SKM-1 treated with dmso at 0.1 percent for 144 hours (cell line): Measurements from ENCODE around the gene PPP4C.

Experiments used
- DNase-seq: peaks from one replicate; lab custom pipeline; 2025; ENCODE audit not compliant: unreplicated experiment; lab: John Stamatoyannopoulos, UW

PPP4C gene

DNA sequence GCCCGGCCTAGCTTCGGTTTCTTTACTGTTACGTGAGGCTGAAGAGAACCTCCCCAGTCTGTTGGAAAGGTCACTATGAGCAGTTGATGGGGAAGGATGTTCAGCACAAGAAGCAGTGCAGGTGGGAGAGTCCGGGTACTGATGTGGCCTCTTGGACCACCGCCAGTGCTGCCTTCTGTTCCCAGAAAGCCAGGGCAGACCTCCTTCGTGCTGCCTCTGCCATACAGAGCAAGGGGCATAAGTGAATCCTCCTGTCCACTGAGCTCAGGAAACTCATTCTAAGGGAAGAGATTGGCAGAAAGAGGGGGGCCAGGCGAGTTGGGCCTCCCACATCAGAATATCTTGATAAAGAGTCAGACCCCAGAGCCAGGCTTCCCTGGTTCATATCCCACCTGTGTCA is 3.7 kb downstream of the PPP4C start:
- DNase-seq = no peak

DNA sequence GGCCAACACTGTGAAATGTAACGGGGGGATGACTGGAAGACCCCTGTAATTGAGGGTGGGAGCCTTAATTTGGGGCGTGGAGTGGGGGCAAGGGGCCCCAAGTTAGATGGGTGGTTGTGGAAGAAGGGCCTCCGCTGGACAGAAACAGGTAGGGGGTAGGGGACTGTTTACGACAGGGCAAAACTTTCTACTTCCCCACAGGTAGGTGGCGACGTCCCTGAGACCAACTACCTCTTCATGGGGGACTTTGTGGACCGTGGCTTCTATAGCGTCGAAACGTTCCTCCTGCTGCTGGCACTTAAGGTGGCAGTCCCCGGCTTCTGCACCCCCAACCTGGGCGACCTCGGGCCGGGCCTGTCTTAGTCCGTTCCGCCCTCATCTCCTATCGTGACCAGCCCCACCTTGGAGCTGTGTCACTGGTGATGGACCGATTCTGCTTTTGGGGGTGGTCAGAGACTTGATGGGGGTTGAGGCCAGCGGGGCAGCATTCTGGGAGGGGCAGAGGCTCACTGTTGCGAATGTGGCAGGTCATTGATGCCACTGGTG is 6.8 kb downstream of the PPP4C start:
- no peak for DNase-seq

DNA sequence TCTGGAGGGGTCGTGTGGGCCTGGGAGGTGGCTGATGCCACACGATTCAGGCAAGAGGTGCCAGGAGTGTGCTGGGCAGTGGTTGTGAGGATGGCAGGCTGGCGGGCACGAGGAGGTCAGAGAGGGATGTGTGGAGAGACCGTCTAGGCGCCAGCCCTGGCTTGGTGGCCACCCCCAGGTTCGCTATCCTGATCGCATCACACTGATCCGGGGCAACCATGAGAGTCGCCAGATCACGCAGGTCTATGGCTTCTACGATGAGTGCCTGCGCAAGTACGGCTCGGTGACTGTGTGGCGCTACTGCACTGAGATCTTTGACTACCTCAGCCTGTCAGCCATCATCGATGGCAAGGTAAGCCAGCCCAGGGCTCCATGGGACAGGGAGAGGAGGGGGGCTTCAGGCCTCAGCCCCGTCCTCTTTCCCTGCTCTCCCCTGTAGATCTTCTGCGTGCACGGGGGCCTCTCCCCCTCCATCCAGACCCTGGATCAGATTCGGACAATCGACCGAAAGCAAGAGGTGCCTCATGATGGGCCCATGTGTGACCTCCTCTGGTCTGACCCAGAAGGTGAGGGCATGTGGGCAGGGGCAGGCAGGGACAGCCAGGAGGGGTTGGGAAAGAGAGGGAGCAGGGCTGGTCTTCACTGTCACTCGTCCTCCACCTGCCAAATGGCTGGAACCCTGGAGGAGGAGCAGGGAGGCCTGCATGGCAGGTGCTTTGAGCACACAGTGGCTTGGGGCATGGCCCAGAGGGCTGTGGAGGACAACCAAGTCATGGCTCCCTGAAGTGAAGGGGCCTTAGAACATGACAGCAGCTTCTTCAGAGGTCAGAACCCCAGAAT is 7.6 kb downstream of the PPP4C start:
- no peak for DNase-seq

DNA sequence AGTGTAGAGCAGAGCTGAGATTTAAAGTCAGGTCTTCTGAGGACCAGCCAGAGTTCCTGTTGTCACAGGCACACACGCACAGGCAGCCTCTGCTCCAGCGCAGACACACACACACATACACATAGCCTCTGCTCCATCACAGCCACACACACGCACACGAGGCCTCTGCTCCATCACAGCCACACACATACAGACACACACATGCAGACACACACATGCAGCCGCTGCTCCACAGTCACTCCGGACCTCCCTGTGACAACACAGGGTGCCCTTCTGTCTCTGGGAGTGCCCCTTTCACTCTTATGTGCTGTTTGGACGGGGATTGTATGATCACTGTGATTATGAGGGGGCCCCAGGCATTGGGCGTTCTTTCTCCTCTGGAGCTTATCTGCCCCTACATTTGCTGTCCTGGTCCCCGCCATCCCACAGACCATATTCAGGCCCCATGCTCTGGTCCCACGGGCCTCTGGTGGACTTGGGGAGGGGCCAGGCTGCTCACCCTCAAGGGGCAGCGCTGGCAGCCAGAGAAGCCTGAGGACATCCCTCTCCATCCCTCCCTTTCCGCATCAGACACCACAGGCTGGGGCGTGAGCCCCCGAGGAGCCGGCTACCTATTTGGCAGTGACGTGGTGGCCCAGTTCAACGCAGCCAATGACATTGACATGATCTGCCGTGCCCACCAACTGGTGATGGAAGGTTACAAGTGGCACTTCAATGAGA is 8.5 kb downstream of the PPP4C start:
- no peak for DNase-seq

DNA sequence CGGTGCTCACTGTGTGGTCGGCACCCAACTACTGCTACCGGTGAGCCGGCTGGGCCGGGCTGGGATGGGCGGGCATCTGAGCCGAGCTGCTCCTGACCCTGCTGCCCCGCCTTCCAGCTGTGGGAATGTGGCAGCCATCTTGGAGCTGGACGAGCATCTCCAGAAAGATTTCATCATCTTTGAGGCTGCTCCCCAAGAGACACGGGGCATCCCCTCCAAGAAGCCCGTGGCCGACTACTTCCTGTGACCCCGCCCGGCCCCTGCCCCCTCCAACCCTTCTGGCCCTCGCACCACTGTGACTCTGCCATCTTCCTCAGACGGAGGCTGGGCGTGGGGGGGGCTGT is 9.0 kb downstream of the PPP4C start:
- no peak for DNase-seq

DNA sequence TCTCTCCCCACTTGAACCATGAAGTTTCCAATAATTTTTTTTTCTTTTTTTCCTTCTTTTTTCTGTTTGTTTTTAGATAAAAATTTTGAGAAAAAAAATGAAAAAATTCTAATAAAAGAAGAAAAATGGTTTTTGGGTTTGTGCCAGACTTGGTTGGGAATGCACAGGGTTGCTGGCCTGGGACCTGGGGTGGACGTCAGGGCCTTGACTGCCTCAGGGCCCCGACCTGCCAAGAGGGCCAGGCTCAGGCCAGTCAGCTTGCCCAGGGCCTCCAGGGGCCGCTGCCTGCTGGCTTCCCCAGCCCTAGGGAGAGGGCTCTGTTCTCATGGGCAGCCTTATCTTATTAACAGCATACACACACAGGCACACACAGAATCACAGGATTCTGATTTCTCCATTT is 9.5 kb downstream of the PPP4C start:
- no peak for DNase-seq

DNA sequence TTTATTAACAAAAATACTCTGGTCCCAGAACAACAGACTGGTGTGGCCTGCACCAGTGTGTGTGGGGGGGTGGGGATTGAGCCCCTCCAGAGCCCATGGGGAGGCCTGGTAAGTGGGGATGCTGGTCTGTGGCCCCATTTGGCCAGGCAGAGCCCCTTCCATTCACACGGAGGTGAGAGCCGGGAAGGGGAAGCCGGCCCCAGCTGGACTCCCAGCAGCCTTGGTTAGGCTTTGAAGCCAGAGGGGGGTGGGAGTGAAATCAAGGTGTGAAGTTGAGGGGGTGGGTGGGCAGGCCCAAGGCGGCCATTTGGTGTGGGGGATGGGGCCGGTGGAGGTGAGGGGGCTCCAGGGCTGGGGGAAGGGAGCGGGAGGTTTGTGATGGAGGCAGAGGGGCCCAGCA is 10.0 kb downstream of the PPP4C start:
- DNase-seq = no peak

DNA sequence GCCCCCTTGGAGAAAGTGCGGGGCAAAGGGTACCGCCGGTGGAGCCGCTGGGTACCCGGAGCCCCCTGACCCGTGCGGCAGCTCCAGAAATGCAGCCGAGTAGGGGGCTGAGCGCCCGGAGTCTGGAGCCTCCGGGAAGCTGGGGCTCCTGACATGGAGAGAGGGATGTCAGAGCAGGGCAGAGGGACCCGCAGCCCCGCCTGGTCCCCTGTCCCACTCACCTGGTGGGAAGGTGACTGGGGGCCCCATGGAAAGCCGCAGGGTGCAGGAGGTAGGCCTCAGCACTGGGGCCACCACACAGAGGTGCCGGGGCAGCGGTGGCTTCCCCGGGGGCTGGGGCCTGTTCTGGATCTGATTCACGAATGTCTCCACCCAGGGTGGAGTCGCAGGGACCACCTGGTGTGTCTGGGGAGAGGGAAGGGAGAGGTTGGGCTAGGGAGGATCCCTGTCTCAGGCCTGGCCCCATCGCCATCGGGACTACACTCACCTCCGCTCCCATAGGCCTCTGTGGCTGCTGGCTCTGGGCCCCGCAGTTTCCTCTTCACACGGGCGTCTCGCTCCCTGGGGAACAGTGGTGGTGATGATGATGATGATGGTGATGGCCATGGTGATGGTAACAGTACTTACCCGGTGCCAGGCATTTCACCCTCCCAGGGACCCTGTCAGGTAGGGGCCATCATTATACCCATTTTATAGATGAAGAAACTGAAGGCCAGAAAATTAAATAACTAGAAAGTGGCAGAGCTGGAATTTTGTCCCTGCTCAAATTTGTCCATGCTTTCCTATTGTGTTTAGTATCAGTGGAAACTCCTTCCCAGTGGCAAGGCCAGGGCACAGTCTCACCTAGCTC is 10.7 kb downstream of the PPP4C start:
- no peak for DNase-seq

DNA sequence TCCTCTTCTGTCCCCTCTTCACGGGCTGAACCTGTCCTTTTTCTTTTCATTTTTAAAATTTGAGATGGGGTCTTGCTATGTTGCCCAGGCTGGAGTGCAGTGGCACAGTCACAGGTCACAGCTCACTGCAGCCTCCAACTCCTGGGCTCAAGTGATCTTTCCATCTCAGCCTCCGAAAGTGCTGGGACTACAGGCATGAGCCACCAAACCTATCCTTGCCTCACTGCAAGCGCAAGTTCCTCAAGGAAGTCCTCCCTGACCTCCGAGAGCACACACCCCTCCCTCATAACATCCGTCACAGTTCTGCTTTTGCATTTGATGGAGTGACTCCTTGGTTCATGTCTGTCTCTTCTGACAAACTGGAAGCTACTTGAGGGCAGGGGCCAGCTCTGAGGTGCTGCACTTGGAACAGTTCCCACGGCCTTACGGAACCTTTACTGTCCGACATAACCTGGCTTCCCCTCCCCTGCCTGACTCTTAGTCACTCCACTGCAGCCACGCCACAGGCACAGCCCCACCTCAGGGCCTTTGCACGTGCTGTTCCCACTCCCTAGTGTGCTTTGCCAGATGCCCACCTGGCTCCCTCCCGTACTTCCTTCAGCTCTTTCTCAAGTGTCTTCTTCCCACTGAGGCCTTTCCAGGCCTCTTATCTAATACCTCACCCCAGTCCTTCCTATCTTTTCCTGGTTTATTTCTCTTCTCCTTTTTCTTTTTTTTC is 11.5 kb downstream of the PPP4C start:
- peak; percentile 73 for DNase-seq

DNA sequence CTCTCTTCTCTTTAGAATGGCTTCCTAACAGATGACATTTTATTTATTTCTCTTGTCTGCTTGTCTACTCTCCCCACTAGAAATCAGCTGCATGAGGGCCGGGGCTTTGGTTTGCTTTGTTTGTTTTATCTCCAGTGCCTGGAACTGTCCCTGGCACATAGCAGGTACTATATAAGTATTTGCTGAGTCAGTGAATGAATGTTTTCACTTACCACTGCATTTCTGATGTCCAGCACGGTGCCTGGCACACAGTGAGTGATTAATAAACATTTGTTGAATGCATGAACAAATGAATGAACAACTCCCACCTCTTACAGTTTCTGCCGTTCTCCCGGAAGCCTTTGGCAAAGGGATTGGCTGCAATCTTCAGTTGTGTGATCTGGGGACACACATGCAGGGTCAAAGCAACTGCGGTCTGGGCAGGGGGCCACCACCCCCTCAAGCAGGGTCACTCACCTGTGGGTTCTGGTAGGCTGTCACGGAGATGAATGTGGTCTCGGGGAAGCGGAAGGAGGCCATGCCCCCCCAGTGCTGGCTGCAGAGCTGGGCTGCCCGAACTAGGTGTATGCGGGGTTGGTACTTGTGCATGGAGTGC is 12.5 kb downstream of the PPP4C start:
- no peak for DNase-seq

DNA sequence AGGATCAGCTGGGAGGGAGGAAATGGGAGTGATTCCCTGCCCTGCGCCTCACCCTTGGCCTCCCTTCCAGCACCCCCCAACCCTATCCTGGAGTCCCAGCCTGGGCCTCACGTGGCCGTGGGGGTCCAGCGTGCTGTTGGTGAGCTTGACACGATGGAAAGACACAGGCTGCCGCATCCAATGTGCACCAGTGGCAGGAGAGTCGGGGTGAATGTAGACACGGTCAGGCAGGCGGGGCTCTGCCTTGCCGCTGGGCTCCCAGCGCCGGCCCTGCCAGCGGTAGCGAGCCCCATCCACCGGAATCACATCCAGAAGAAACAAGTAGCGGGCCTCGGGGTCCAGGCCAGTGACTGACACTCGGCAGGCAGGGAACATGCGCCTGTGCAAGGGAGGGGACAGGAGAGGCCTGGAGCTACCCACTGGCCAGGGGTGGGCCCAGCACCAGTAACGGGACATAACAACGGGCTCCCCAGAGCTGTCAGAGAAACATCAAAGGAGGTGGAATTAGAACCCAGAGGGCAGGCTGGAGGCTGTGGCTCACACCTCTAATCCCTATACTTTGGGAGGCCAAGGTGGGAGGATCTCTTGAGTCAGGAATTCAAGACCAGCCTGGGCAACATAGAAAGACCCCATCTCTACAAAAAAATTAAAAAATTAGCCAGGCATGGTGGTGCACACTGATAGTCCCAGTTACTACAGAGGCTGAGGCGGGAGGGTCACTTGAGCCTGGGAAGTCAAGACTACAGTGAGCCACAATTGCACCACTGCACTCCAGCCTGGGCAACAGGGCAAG is 13.2 kb downstream of the PPP4C start:
- no peak for DNase-seq

DNA sequence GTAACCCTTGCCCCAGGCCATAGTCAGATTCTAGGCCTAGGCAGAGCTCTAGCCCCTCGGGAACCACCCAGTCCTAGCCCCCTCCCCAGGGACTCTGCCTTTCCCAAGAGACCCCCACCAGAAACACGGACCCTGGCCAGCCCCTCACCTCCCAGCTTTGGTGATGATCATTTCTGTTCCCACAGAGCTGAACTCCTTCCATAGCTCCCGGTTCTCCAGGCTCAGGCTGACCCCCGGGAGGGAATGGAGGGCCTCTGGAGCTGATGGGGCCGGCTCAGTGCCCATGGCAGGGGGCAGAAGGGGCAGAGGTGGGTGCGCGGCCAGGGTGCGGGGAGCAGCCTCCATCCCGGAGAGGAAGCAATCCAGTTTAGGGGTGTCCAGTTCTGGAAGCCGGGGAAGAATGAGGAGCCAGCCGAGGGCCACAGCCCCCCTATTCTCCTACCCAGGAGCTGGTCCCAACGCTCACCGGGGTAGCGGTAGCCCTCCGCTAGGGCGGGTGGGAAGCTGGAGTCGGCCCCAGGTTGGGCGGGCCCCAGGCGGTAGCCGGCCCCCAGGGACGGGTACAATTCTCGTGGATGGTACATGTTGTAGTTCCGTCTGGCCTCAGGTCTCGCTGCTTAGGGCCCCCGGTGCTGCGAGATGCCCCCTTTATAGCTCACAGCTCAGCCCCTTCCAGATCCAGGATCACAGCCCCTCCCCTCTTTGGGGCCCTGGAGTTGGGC is 15.0 kb downstream of the PPP4C start:
- no peak for DNase-seq

DNA sequence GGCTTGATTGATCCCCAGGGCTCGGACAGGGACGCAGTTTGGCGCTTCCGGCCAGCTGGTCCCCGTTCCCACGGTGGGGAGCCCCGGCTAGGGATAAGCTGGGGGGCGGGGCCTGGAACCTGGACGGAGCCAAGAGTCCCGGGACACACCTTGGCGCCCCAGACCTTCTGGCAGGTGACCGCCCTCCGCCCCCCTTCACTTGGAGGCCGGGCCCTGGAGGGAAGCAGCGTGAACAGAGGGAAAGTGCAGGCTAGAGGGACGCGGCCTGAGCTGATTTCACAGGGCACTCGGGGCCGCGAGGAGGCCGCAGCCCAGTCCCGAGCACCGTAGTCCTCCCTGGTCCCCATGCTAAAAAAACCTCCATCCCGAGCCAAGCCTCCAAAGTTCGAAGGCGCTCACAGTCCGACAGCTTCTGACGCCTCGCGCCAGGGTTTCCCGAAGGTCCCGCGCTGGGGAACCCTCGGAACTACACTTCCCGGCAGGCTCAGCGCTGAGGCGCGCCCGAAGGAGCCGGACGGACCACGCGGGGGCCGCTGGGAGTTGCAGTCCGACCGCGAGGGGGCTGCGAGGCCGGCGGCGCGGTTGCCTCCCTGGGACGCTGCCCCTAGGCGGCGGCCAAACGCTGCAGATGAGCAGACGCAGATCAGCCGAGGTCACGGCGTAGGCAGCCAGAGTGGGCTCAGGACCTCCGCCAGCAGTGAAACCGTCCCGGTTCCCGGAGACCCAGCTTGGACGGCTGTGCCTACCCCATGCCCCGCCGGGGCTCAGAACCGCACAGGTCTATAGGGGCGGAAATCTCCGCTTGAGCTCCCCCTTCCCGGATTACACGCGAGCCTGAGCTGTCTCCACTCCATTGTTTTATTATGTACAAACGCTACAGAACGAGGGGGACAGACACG is 15.9 kb downstream of the PPP4C start, which contains the start of gene TBX6:
TSS of gene TBX6 (minus strand) at position 451 of the 899 bp plus-strand sequence. CDS start 731 bp downstream, outside the sequence.
- DNase-seq = peak; percentile 92

DNA sequence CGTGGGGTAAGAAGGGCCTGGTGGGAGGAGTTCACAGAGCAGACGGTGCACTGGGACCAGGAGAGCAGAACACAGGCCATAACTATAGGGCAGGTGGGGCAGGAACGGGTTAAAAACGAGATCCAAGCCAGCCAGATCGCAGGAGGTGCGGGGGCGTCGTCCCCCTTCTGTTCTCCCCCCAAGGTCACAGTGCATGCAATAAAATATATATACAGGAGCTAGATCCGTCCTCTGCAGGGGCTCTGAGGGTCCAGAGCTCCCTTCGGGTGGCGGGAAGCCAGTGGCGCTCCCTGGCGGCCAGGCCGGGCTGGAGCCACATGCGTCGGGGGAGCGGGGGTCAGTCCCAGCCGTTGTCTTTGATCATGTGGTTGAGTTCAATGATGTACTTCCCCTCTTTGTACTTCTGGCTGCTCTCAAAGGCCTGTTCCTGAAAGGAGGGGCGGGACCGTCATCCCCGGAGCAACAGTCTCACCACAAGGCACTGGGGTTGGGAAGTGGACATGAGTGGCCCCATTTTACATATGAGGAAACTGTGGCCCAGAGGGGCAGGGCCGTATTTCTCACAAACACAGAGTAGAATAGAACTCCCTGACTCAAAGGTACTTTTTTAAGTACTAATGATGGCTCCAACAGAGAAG is 16.7 kb downstream of the PPP4C start:
- DNase-seq = peak; percentile 99

DNA sequence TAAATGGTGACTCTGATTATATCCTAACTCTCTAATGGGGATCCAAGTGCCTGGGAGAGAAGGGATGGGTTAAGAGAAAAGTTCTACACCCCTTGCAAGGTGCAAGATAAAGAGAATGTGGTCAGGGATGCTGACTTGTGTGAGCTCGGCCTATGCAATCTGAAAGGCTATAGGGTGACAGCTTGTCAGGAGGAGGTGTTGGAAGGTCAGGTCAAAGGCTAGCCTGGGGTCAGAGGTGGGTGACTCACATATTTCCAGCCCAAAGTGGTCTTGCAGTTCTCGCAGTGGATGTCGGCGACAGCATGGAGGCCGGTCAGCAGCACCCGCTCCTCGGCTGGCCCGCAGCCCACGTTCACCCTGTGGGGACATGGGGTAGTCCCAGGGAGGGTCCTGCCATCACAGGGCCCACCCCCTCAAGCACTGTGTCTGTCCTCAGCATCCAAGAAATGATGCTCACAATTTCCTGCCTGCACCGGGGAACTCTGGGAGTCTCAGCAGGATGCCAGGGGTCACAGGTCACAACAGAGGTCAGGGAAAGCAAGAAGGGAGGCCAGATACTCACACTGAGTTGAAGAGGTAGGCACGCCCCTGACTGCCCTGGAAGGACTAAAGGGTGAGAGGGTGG is 18.9 kb downstream of the PPP4C start:
- no peak for DNase-seq

DNA sequence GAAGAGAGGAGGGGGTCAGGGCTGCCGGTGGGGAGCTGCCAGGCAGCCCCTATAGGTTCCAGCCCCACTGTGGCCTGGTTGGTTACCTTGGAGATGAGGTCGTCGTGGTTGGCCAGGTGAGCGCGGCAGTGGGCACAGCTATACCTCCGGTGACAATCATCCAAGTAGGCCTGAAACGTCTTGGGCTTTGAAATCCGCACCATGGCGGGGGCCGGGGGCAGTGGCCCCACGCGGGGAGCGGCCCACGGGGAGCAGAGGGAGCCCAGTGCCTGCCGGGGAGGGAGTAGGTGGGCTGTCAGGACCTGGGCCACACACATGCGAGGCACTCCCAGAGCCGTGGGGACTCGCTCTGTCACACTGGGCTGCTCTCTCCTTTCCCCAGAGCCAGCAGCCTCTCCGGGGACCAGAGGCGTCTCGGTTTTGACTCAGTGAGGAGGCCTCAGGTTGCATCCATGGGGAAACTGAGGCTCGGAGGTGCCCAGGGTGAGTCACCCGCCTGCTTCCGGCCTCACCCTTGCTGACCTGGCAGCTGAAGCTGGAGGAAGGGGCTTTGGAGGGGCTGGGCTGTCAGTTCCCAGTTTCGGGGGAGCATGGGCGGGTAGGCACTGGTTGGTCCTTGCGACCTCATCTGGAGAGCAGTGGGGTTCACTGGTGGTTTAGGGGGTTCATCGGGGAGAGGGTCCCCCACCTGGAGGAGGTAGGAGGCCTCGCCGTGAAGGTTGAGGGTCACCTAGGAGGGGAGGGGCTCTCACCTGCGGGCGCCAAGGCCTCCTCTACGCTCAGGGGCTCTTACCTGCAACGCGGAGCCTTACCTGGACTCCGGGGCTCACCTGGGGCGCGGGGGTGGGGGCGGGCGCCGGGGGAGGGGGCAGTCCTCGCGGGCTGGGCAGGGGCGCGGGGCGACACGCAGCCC is 19.6 kb downstream of the PPP4C start:
- DNase-seq = no peak
